GM04503 (cell line): Measurements from ENCODE around the gene TUB.

Experiments
- DNase-seq: peaks from one replicate; pipeline ENCODE4 v3.0.0-alpha.2; 2012; ENCODE audit warnings: low read depth

Gene TUB

GRCh38 chr11:8080674-8081590 is at the start of gene TUB:
TSS of gene TUB (plus strand) at chr11:8081211. CDS start at chr11:8081511, 300 bp downstream.
- no peak for DNase-seq

GRCh38 chr11:8031248-8032115 is 49.5 kb upstream of the TUB start:
- DNase-seq: no peak

GRCh38 chr11:8032122-8032521 is 48.9 kb upstream of the TUB start:
- no peak for DNase-seq

GRCh38 chr11:8032576-8033304 is 48.3 kb upstream of the TUB start:
- no peak for DNase-seq

GRCh38 chr11:8033305-8034105 is 47.5 kb upstream of the TUB start:
- no peak for DNase-seq

- no peak for DNase-seq
Measured at GRCh38 chr11:8034106-8034585, 46.9 kb upstream of the TUB start.

- DNase-seq: no peak
Measured at GRCh38 chr11:8034604-8035190, 46.3 kb upstream of the TUB start.

GRCh38 chr11:8035200-8035855 is 45.7 kb upstream of the TUB start:
- DNase-seq: no peak

GRCh38 chr11:8036002-8036802 is 44.8 kb upstream of the TUB start:
- DNase-seq: no peak

- no peak for DNase-seq
Measured at GRCh38 chr11:8036986-8037385, 44.0 kb upstream of the TUB start.

- no peak for DNase-seq
Measured at GRCh38 chr11:8038393-8038792, 42.6 kb upstream of the TUB start.

- DNase-seq: no peak
Measured at GRCh38 chr11:8038811-8039529, 42.0 kb upstream of the TUB start.

GRCh38 chr11:8039530-8040260 is 41.3 kb upstream of the TUB start:
- no peak for DNase-seq

- no peak for DNase-seq
Measured at GRCh38 chr11:8040261-8040920, 40.6 kb upstream of the TUB start.

- DNase-seq: no peak
Measured at GRCh38 chr11:8040921-8041285, 40.1 kb upstream of the TUB start.

GRCh38 chr11:8041576-8041975 is 39.4 kb upstream of the TUB start:
- no peak for DNase-seq

GRCh38 chr11:8043756-8044155 is 37.3 kb upstream of the TUB start:
- no peak for DNase-seq

- no peak for DNase-seq
Measured at GRCh38 chr11:8045839-8046238, 35.2 kb upstream of the TUB start.
